Right atrium auricular region (tissue), 2 donors: ENCODE data around the gene ROBO2. TPM values are rescaled to one million over a fixed set of nuclear protein-coding genes. Genes with fewer than 3 reads are reported as not detected.

Experiments used
- DNase-seq: peaks from one replicate; pipeline ENCODE4 v3.0.0-alpha.2; 2019; ENCODE audit warnings: low spot score
- H3K27ac ChIP-seq, 2 donors: fragments of 200-600 bp; sonication (generic); 1 replicate in 1 of 2; 2 replicates in 1 of 2; pipeline ENCODE4 v1.5.1; 2016 to 2019
- H3K27me3 ChIP-seq, 2 donors: fragments of 200-600 bp; sonication (generic); one replicate each; pipeline versions ENCODE4 v1.5.1 to v1.6.0; 2017 to 2019
- H3K36me3 ChIP-seq: fragments of 200-600 bp; sonication (generic); one replicate; pipeline ENCODE4 v1.5.1; 2016
- H3K4me1 ChIP-seq, 2 donors: fragments of 200-600 bp; sonication (generic); one replicate each; pipeline versions ENCODE4 v1.5.1 to v1.6.0; 2017 to 2019
- H3K4me3 ChIP-seq, 2 donors: fragments of 200-600 bp; sonication (generic); 1 replicate in 1 of 2; 2 replicates in 1 of 2; pipeline ENCODE4 v1.5.1; 2017 to 2019; ENCODE audit warnings: mild to moderate bottlenecking in 1 of 2, moderate library complexity in 1 of 2
- H3K9me3 ChIP-seq, 2 donors: fragments of 200-600 bp; sonication (generic); one replicate each; pipeline ENCODE4 v1.5.1; 2019
- CTCF ChIP-seq, 2 donors: fragments of 200-600 bp; sonication (generic); IDR thresholded peaks; one replicate each; pipeline ENCODE4 v1.5.1; 2019; ENCODE audit warnings: antibody characterized with exemption in 2 of 2
- total RNA-seq, 2 donors: library from RNA; depleted of rRNA; stranded (reverse); fragments of >200 nt; gene quantifications; one replicate each; pipeline ENCODE4 v1.1.0, GENCODE V29; 2016

Gene ROBO2
- total RNA-seq, 2 donors from 2014 or later = 2.5 TPM; not detected in 1

DNA sequence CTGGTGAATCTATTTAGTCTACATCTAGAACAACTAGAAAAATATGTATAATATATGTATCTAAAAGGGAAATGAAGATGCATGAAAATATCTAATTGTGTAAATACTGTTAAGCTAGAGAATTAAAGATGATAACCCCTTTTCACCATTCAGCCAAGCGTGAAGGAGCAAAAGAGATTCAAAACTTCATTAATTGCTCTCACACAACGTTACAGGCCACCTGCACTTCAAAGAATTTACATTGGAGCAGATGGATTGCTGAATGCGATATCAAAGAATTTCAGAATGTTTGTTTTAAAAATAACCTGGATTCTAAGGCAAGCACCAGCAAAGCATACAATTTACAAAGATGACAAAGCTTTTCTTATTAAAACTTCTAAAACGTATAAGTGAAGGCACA lies 243.2 kb downstream of the ROBO2 start:
- DNase-seq = no peak
- Histone ChIP-seq H3K27me3 (no peaks in the 10 kb centered on the region), H3K9me3 (no peaks in the 10 kb centered on the region), H3K4me1 (no peaks in the 10 kb centered on the region), H3K4me3 (no peak overlapping the region), H3K36me3 (no peaks in the 10 kb centered on the region), H3K27ac (no peak overlapping the region)
- TF ChIP-seq CTCF (IDR thresholded peaks at IDR 0.05) = no peak

DNA sequence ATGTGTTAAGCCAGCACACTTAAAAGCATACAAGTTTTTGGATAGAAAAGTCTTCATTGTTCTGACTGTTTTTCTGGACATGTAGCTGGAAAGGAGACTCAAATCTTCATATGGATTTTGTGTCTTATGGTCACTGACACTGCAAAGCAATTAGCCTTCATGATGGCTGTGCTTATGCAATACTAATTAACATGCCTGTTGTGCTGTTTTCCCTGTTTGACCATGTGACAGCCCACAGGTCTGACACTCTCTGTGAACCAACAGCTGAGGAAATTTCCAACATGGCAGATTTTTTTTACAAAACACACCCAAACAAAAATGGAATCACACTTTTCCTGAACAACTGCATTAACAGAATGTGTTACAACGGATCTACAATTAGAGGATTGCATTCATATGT lies 248.4 kb downstream of the ROBO2 start:
- Histone ChIP-seq H3K27ac (no peak overlapping the region), H3K27me3 (no peaks in the 10 kb centered on the region), H3K9me3 (no peaks in the 10 kb centered on the region), H3K4me1 (no peaks in the 10 kb centered on the region), H3K36me3 (no peaks in the 10 kb centered on the region), H3K4me3 (no peak overlapping the region)
- no peak for DNase-seq
- no peak for TF ChIP-seq CTCF (IDR thresholded peaks at IDR 0.05)

DNA sequence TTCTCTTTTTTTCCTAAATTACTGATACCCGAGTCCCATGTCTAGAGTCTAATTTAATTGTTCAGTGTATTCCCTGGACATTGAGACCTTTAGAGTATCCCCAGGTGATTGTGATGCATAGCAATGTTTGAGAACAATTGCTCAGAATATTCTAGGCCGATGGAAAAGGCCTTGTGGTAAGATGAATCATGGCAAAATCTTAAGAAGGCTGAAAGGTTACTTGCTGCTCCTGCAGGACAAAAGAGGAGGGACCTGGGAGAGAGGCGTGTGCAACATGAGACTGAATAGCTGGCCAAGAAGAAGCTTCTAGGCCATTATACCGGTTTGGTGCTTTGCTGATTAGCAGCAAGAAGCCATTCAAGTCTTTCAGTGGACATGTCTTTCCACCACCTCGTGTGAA lies 256.6 kb downstream of the ROBO2 start:
- H3K36me3 ChIP-seq = no peaks in the 10 kb centered on the region
- peaks cover 0 to 5% of the 10 kb centered on the region in 2 donors for H3K4me1 ChIP-seq
- no peak for DNase-seq
- H3K4me3 ChIP-seq = no peak overlapping the region
- no peak overlapping the region for H3K27ac ChIP-seq
- no peak for TF ChIP-seq CTCF (IDR thresholded peaks at IDR 0.05)
- H3K9me3 ChIP-seq = no peaks in the 10 kb centered on the region
- no peaks in the 10 kb centered on the region for H3K27me3 ChIP-seq

DNA sequence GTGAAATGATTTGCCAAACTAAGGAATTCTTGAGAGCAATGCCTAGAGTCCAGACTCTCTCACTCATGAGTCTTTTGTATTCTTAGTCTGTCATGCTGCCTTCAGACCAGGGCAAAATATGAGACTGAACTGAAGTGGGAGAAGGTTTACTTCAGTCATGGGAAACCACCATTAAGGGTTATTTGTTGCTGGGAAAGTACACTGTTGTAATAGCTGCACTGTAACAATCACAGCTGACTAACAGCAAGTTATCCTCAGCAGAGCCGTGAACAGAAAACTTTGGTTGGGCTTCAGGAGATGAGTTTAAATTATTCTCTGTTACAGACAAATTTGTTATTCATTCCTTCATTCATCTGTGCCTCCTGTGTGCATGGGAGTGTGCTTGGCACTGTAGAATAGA lies 258.5 kb downstream of the ROBO2 start:
- Histone ChIP-seq H3K9me3 (no peaks in the 10 kb centered on the region), H3K27ac (no peak overlapping the region), H3K4me3 (no peak overlapping the region), H3K27me3 (no peaks in the 10 kb centered on the region), H3K36me3 (no peaks in the 10 kb centered on the region), H3K4me1 (peaks cover 0 to 5% of the 10 kb centered on the region in 2 donors)
- no peak for DNase-seq
- TF ChIP-seq CTCF (IDR thresholded peaks at IDR 0.05) = no peak

GRCh38 chr3:77303955-77304699 lies 264.2 kb downstream of the ROBO2 start:
- H3K27ac ChIP-seq = no peak overlapping the region
- no peak for DNase-seq
- H3K27me3 ChIP-seq = no peaks in the 10 kb centered on the region
- no peaks in the 10 kb centered on the region for H3K36me3 ChIP-seq
- TF ChIP-seq CTCF (IDR thresholded peaks at IDR 0.05) = no peak
- no peak overlapping the region for H3K4me3 ChIP-seq
- H3K9me3 ChIP-seq = no peaks in the 10 kb centered on the region
- H3K4me1 ChIP-seq = no peaks in the 10 kb centered on the region

DNA sequence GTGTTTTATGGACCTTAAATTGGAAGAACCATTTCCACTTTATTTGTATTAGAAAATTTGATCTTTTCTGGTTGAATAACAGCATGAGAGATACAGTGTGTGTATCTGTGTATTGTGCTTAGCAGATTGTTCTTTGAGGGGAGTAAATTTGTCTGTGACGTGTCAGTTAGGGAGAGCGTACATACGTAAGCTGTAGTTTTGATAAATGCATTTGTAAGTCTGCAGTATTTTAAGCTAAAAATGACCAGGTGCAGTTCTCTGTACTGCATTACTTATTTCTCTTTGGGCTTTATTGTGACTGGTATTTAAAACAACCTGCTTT lies 264.8 kb downstream of the ROBO2 start:
- no peaks in the 10 kb centered on the region for H3K4me1 ChIP-seq
- H3K27me3 ChIP-seq = no peaks in the 10 kb centered on the region
- DNase-seq = no peak
- H3K9me3 ChIP-seq = no peaks in the 10 kb centered on the region
- TF ChIP-seq CTCF (IDR thresholded peaks at IDR 0.05) = no peak
- no peaks in the 10 kb centered on the region for H3K36me3 ChIP-seq
- H3K27ac ChIP-seq = no peak overlapping the region
- no peak overlapping the region for H3K4me3 ChIP-seq
